ENCODE measurements around the gene BICRAL.
"Not testable (repeated sequence)": the region's sequence is repeated elsewhere in the genome, so short reads cannot be mapped to it uniquely, and the experiment has no call there.

Gene BICRAL, protein sequence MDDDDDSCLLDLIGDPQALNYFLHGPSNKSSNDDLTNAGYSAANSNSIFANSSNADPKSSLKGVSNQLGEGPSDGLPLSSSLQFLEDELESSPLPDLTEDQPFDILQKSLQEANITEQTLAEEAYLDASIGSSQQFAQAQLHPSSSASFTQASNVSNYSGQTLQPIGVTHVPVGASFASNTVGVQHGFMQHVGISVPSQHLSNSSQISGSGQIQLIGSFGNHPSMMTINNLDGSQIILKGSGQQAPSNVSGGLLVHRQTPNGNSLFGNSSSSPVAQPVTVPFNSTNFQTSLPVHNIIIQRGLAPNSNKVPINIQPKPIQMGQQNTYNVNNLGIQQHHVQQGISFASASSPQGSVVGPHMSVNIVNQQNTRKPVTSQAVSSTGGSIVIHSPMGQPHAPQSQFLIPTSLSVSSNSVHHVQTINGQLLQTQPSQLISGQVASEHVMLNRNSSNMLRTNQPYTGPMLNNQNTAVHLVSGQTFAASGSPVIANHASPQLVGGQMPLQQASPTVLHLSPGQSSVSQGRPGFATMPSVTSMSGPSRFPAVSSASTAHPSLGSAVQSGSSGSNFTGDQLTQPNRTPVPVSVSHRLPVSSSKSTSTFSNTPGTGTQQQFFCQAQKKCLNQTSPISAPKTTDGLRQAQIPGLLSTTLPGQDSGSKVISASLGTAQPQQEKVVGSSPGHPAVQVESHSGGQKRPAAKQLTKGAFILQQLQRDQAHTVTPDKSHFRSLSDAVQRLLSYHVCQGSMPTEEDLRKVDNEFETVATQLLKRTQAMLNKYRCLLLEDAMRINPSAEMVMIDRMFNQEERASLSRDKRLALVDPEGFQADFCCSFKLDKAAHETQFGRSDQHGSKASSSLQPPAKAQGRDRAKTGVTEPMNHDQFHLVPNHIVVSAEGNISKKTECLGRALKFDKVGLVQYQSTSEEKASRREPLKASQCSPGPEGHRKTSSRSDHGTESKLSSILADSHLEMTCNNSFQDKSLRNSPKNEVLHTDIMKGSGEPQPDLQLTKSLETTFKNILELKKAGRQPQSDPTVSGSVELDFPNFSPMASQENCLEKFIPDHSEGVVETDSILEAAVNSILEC

DNA sequence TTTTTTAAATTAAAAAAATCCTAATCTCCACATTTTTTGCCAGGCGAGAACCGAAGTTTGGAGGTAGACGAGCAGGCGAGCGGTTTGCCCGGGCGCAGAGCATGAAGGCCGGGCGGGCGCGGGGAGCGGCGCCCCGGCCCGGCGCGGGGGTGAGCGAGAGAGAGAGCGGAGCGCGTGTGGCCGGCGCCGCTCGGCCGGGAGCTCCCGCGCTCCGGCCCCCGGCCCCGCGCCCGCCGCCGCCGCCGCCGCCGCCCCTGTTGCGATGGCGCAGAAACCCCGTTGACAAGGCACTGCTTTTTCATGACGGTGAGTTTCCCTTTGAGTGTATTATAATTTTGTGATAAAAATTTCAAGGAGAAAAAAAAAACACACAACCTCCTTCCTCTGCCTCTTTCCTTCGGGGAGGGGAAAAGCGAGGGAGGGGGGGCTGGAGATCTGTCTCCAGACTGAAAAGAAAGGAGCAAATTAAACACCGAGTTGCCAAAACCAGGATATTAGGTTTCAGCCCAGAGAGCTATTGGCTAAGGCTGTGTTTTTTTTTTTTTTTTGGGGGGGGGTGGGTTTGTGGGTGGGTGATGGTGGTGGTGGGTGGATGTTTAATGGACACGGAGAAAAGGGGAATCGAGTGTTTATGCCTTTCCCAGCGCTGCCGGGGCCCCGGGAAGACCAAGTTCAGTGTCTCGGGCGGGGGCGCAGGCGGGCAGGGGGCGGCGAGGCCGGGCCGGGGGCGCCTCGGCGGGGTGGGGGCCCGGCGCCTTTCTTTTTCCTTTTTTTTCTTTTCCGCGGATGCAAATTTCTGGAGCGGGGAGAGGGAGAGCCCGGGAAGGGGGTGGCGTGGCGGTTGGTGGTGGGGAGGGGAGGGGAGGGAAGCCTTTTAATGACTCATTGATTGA, at the start of gene BICRAL:
Gene BICRAL, plus strand, starts transcription at position 257 of the 893 bp plus-strand sequence. CDS start 39,971 bp downstream, outside the sequence.
- peak in 11 of 14 donors; percentile 49 to 87 (median 64) for DNase-seq

DNA sequence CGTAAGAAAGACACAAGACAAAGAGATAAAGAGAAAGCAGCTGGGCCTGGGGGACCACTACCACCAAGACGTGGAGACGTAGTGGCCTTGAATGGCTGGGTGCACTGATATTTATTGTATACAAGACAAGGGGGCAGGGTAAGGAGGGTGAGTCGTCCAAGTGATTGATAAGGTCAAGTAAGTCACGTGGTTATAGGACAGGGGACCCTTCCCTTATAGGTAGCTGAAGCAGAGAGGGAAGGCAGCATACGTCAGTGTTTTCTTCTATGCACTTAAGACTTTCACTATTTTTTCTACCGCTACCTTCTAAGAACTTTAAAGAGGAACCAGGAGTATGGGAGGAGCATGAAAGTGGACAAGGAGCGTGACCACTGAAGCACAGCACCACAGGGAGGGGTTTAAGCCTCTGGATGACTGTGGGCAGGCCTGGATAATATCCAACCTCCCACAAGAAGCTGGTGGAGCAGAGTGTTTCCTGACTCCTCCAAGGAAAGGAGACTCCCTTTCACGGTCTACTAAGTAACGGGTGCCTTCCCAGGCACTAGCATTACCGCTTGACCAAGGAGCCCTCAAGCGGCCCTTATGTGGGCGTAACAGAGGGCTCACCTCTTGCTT, 47.9 kb upstream of the BICRAL start:
- DNase-seq: not testable (repeated sequence)

- DNase-seq: no peak
Observed at GRCh38 chr6:42735976-42736375, 45.9 kb upstream of the BICRAL start.

- no peak for DNase-seq
Observed at GRCh38 chr6:42740725-42741124, 41.1 kb upstream of the BICRAL start.

DNA sequence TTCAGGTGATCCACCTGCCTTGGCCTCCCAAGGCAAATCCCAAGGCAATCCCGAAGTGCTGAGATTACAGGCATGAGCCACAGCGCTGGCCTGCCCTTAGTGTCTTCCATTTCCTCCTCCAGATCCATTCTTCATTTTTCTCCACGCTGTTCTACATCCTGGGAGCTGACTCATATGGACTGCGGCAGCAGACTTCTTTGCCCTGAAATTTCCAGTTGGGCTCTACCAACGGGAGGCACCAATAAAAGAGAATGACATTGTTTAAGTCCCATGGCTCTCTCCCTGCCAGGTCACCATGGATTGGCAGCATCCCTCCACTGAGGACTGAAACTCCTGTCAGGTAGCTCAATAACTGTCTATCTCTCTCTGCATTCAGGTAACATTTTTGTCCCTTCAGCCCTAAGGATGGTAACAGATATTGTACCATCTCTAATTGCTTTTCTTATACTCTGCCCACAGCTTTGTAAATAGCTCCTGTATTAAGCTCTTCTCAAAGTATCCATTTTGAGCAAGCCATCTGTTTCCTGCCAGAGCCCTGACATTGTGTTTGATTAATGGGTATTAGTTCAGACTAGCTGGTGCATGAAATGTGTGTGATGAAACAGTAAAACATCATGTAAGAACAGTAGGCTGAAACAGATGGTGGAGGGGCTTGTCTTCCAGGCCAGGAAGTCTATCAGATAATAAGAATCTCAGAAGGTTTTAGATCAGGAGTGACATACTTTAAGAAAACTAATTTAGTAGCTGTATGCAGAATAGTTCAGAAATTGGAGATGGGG, 39.5 kb upstream of the BICRAL start:
- no peak for DNase-seq

DNA sequence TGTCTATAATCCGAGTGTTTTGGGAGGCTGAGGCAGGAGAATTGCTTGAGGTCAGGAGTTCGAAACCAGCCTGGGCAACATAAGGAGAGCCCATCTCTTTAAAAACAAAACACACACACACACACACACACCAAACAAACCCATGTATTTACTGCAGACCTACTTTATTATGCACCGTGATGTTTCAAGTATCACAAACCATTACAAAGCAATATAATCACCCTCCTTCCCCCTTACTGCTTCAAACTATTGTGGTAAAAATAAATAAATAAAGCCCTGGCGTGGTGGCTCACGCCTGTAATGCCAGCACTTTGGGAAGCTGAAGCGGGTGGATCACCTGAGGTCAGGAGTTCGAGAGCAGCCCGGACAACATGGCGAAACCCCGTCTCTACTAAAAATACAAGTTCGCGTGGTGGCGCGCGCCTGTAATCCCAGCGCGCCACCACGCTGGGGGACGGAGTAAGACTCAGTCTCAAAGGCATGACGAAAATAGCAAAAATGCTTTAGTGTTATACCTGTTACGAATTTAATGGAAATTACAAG, 37.4 kb upstream of the BICRAL start:
- no peak for DNase-seq

DNA sequence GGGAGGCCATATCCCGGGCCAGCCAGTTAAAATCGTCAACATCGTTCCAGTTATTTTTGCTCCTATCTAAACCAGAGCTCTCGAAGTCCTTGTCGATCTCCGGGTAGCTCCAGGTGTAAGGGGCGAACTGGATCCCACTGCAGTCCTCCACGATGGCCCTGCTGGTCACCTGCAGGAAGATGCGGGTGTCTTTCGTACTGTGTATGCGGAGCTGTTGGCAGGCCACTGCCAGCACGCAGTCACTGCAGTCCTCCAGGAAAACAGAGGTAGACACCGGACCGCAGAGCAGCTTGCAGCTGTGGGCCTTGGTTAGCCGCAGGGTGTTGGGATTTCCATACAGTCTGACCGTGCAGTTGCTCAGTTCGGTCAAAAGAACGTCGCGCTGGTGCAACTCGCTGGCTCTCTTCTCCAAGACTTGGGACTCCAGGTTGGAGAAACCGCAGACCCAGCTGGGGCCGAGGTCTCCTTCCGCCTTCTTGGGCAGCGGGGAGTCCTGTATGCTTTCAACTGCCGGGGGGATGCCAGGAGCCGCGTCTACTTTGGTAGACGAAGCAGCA, 36.7 kb upstream of the BICRAL start:
- peak in 6 of 14 donors; percentile 14 to 59 (median 29) for DNase-seq

- DNase-seq: peak; percentile 86 to 100 (median 96)
Observed at GRCh38 chr6:42745640-42746462, 36.0 kb upstream of the BICRAL start, which contains the start of gene TBCC. Gene TBCC, minus strand, starts transcription at chr6:42746103. Its CDS starts 30 bp downstream, at chr6:42746073.

GRCh38 chr6:42746463-42747391, 35.1 kb upstream of the BICRAL start:
- peak; percentile 29 to 84 (median 73) for DNase-seq

GRCh38 chr6:42748203-42748898, 33.5 kb upstream of the BICRAL start:
- DNase-seq: peak in 3 of 14 donors; percentile 2 to 15 (median 6)

DNA sequence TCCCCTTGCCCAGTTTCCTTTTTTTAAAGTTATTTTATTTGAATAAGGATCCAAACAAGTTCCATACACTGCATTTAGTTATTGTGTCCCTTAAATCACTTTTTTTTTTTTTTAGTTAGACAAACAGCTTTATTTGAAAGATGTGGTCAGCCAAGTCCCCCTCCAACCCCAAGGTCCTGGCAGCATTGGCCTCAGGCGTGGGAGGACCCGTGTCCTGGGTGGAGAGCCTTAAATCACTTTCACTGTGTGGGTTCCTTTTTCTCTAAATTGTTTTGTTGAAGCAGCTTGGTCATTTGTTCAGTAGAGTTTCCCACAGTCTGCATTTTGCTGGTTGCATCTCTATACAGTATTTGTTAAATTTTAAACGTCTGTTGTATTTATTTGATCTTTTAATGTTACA, 30.8 kb upstream of the BICRAL start:
- DNase-seq: no peak

- no peak for DNase-seq
Observed at GRCh38 chr6:42754759-42755158, 27.1 kb upstream of the BICRAL start.

DNA sequence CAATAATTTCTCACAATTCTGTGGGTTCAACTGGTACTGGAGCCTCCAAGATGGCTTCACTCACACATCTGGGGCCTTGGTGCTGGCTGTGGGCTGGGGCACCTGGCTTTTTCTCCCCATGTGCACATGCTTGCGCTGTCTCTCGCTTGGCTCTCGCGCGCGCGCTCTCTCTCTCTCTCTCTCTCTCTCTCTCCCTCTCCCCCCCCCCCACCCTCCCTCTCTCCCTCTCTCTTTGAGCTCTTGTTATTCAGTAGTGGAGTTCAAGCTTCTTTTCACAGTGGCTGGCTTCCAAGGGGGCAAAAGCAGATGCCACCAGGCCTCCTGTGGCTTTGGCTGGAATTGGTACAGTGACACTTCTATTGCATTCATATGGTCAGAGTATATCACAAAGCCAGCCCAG, 25.1 kb upstream of the BICRAL start:
- peak in 4 of 14 donors; percentile 7 to 26 (median 20) for DNase-seq

DNA sequence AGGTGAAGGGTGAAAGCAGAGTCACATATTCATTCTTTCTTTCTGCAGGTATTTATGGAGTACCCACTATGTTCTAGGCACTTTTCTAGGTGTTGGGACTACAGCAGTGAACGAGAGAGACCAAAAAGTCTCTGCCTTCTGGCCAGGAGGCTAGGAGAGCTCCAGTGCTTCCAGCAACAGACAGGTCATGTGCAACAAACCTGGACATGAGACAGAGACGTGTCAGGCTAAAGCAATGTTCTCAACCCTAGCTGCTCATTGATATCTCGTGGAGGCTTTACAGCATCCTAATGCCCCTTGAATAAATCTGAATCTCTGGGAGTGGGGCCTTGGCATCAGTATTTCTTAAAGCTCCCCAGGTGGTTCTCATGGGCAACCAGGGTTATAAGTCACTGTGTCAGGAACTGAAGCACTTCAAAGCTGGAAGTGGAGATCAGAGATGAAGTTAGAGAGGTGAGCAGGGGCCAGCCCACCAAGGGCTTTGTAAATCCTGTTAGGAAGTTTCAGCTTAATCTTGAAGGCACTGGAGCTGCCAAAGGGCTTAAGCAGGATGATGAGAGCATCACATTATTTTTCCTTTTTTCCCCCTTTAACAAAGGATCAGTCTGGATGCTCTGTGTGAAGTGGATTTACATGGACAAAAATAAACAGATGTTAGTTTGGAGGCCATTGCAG, 23.0 kb upstream of the BICRAL start:
- no peak for DNase-seq

DNA sequence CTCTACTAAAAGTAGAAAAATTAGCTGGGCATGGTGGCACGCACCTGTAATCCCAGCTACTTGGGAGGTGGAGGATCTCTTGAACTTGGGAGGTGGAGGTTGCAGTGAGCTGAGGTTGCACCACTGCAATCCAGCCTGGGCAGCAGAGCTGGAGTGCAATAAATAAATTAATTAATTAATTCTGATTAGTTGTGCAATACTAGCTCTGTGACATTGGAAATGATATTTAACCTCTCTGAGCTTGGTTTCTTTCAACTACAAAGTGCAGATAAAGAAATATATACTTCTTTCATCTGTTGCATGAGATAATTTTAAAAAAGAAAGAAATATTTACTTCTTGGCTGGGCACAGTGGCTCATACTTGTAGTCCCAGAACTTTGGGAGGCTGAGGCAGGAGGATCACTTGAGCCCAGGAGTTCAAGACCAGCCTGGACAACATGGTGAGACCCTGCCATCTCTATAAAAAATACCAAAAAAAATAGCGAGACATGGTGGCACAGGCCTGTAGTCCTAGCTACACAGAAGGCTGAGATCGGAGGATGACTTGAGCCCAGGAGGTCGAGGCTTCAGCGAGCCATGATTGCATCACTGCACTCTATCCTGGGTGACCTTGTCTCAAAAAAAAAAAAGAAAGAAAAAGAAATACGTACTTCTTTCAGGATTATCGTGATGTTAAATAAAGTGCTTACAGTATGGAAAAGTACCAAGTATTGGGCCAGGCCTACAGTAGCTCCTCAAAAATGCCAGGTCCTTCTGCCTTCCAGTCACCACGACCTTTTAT, 20.4 kb upstream of the BICRAL start:
- DNase-seq: no peak
